Bone marrow (tissue), 2 donors: ENCODE results near the gene PDXK.

ENCODE experiments used
- DNase-seq, 2 donors: peaks; one replicate each; lab custom pipeline; 2025; lab: John Stamatoyannopoulos, UW

PDXK gene

GRCh38 chr21:43743947-43744346 is 25.0 kb downstream of the PDXK start:
- no peak for DNase-seq

GRCh38 chr21:43744725-43745124 is 25.8 kb downstream of the PDXK start:
- DNase-seq = no peak

- DNase-seq = no peak
Measured at GRCh38 chr21:43745772-43746517, 27.0 kb downstream of the PDXK start.

GRCh38 chr21:43748622-43749021 is 29.7 kb downstream of the PDXK start:
- DNase-seq = no peak

- no peak for DNase-seq
Measured at GRCh38 chr21:43749651-43750262, 30.8 kb downstream of the PDXK start.

- no peak for DNase-seq
Measured at GRCh38 chr21:43750339-43751033, 31.6 kb downstream of the PDXK start.

GRCh38 chr21:43751955-43752591 is 33.1 kb downstream of the PDXK start:
- no peak for DNase-seq

GRCh38 chr21:43752758-43753438 is 34.0 kb downstream of the PDXK start:
- no peak for DNase-seq

- DNase-seq = no peak
Measured at GRCh38 chr21:43753439-43753799, 34.5 kb downstream of the PDXK start.

GRCh38 chr21:43754948-43755781 is 36.2 kb downstream of the PDXK start:
- DNase-seq = no peak

- no peak for DNase-seq
Measured at GRCh38 chr21:43755820-43756594, 37.1 kb downstream of the PDXK start.

GRCh38 chr21:43757601-43758000 is 38.7 kb downstream of the PDXK start:
- no peak for DNase-seq

GRCh38 chr21:43758111-43758641 is 39.2 kb downstream of the PDXK start:
- DNase-seq = no peak

- DNase-seq = no peak
Measured at GRCh38 chr21:43758811-43759210, 39.9 kb downstream of the PDXK start.

- DNase-seq = no peak
Measured at GRCh38 chr21:43759651-43760050, 40.7 kb downstream of the PDXK start.

- DNase-seq = no peak
Measured at GRCh38 chr21:43760391-43760958, 41.5 kb downstream of the PDXK start.

- DNase-seq = no peak
Measured at GRCh38 chr21:43761886-43762285, 43.0 kb downstream of the PDXK start.

GRCh38 chr21:43762303-43763128 is 43.6 kb downstream of the PDXK start:
- DNase-seq = no peak
